PC-9 (cell line): ENCODE measurements around the gene MYO1E. TPM values are rescaled to one million over a fixed set of nuclear protein-coding genes. Genes with fewer than 3 reads are reported as not detected.

Source experiments
- BruUV-seq: library from RNA; stranded (reverse); fragments of 400-500 nt; replicated peaks from 2 replicates; lab custom pipeline; 2021; lab: Mats Ljungman, UMichigan
- CTCF ChIA-PET: fragments of 300-600 bp; sonication (Branson Sonifier 250); formaldehyde crosslinking; loops from one replicate; lab custom pipeline; 2022; ENCODE audit warnings: antibody characterized with exemption; lab: Charles Lee
- POLR2A ChIA-PET: fragments of 300-600 bp; sonication (Branson Sonifier 250); formaldehyde crosslinking; loops from one replicate; lab custom pipeline; 2022; ENCODE audit warnings: antibody characterized with exemption; ENCODE audit not compliant: unreplicated experiment; lab: Charles Lee
- DNase-seq, 2 experiments: peaks; one replicate each; pipeline versions ENCODE4 v3.0.0 to v3.0.0-alpha.2; 2015 to 2022; ENCODE audit warnings: mixed read lengths in 1 of 2
- H2AFZ ChIP-seq: fragments of 200-600 bp; sonication (generic); 2 replicates; pipeline ENCODE4 v1.8.1; 2017; ENCODE audit warnings: antibody characterized with exemption
- H3F3A ChIP-seq: fragments of 200-600 bp; sonication (generic); 2 replicates; pipeline ENCODE4 v1.8.1; 2017; ENCODE audit warnings: antibody characterized with exemption, mild to moderate bottlenecking, low read depth; ENCODE audit not compliant: insufficient read depth
- H3K27ac ChIP-seq: fragments of 200-600 bp; sonication (generic); 2 replicates; pipeline ENCODE4 v1.6.1; 2016; ENCODE audit warnings: mixed run types
- H3K27me3 ChIP-seq: fragments of 200-600 bp; sonication (generic); 2 replicates; pipeline ENCODE4 v1.6.1; 2016; ENCODE audit warnings: low read depth, mixed run types; ENCODE audit not compliant: insufficient read depth
- H3K36me3 ChIP-seq: fragments of 200-600 bp; sonication (generic); 2 replicates; pipeline ENCODE4 v1.6.1; 2016; ENCODE audit warnings: low read depth, mixed run types
- H3K4me1 ChIP-seq: fragments of 200-600 bp; sonication (generic); replicated peaks from 2 replicates; pipeline ENCODE4 v1.6.1; 2016; ENCODE audit warnings: mixed run types; ENCODE audit not compliant: insufficient read depth
- H3K4me2 ChIP-seq: fragments of 200-600 bp; sonication (generic); 2 replicates; pipeline ENCODE4 v1.6.1; 2017; ENCODE audit warnings: mixed run types
- H3K4me3 ChIP-seq: fragments of 200-600 bp; sonication (generic); 2 replicates; pipeline ENCODE4 v1.6.1; 2016; ENCODE audit warnings: mixed run types
- H3K79me2 ChIP-seq: fragments of 200-600 bp; sonication (generic); 2 replicates; pipeline ENCODE4 v1.6.1; 2017; ENCODE audit warnings: low read depth, mixed run types
- H3K9me2 ChIP-seq: fragments of 200-600 bp; sonication (generic); 2 replicates; pipeline ENCODE4 v1.8.1; 2017; ENCODE audit warnings: mild to moderate bottlenecking; ENCODE audit not compliant: insufficient read depth
- H3K9me3 ChIP-seq: fragments of 200-600 bp; sonication (generic); 2 replicates; pipeline ENCODE4 v1.8.1; 2016; ENCODE audit warnings: low read depth; ENCODE audit not compliant: insufficient read depth
- H4K20me1 ChIP-seq: fragments of 200-600 bp; sonication (generic); 2 replicates; pipeline ENCODE4 v1.8.1; 2017; ENCODE audit not compliant: insufficient read depth
- EZH2 ChIP-seq: fragments of 200-600 bp; sonication (generic); IDR thresholded peaks from 2 replicates; pipeline ENCODE4 v1.8.0; 2017; ENCODE audit warnings: antibody characterized with exemption, low read depth
- intact Hi-C: fragments of 100-400 bp; cut with micrococcal nuclease; formaldehyde crosslinking; loops from one replicate; pipeline ENCODE4 v1.10.0; 2022; ENCODE audit not compliant: unreplicated experiment
- total RNA-seq: library from RNA; stranded (reverse); gene quantifications from 2 replicates; pipeline ENCODE4 v1.2.3, GENCODE V29; 2021
- TF ChIP-seq, protein P1 (sequence below): fragments of 200-600 bp; sonication (generic); conservative IDR thresholded peaks from 2 replicates; pipeline ENCODE4 v1.6.1; 2017; ENCODE audit warnings: mixed run types, antibody characterized with exemption, mild to moderate bottlenecking, moderate library complexity

The MYO1E gene
- total RNA-seq, 1 experiment from 2014 or later: 156 TPM

DNA sequence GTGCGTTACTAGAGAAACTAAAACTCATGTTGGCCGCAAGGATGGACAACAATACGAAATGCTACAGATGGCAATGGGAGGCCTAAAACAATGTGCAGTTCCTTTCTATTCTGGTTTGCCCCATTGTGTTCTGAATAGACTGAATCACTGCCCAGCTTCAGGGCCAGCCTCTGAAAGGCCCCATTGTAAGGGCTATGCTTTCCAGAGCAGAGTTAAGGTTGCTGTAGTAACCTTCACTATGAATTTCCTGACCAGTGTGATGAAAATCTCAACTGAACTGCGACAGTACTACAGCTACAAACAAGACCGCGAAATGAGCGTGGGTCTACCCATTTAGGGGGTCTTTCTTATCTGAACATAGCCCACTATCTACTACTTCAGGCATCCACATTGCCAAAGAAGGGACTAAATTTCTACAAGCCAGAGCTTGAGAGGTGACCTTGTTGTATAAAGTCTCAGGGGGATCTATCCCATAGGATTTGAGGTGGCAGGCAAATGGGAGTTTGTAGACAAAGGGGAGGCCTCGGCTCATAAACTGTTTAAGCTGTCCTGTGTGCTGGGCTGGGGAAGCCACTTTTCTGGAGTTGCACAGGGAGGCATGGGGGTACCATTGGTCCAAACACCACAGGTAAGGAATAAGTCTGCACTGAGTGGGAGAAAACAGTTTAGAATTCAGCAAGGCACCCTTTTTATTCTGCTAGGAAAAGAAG, 80.1 kb downstream of the MYO1E start:
- Histone ChIP-seq H3K9me2 (no peaks in the 10 kb centered on the region), H3K4me2 (peak overlapping the region; percentile 31; the same call in 1 of the 2 replicates), H3K9me3 (no peaks in the 10 kb centered on the region), H3K27me3 (no peaks in the 10 kb centered on the region), H3K27ac (peak overlapping the region; percentile 97), H3K79me2 (peaks cover 91% of the 10 kb centered on the region), H3K36me3 (no peaks in the 10 kb centered on the region), H3K4me3 (no peak overlapping the region), H3K4me1 (peaks cover 80% of the 10 kb centered on the region), H3F3A (peaks cover 51% of the 10 kb centered on the region), H2AFZ (no peak overlapping the region), H4K20me1 (no peaks in the 10 kb centered on the region)
- no TSS peak for BruUV-seq
- TF ChIP-seq, protein P1, sequence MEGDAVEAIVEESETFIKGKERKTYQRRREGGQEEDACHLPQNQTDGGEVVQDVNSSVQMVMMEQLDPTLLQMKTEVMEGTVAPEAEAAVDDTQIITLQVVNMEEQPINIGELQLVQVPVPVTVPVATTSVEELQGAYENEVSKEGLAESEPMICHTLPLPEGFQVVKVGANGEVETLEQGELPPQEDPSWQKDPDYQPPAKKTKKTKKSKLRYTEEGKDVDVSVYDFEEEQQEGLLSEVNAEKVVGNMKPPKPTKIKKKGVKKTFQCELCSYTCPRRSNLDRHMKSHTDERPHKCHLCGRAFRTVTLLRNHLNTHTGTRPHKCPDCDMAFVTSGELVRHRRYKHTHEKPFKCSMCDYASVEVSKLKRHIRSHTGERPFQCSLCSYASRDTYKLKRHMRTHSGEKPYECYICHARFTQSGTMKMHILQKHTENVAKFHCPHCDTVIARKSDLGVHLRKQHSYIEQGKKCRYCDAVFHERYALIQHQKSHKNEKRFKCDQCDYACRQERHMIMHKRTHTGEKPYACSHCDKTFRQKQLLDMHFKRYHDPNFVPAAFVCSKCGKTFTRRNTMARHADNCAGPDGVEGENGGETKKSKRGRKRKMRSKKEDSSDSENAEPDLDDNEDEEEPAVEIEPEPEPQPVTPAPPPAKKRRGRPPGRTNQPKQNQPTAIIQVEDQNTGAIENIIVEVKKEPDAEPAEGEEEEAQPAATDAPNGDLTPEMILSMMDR: no peak
- no peak for TF ChIP-seq EZH2
- ChIA-PET POLR2A (interaction anchor here (0.5 to 0.7 kb wide), 2 partner anchors 8 to 10 kb away, joined by 5 to 6 read pairs; no protein-coding TSS in a partner anchor), CTCF (no interaction called here)
- intact Hi-C loops: no loop called here
- no peak for DNase-seq

DNA sequence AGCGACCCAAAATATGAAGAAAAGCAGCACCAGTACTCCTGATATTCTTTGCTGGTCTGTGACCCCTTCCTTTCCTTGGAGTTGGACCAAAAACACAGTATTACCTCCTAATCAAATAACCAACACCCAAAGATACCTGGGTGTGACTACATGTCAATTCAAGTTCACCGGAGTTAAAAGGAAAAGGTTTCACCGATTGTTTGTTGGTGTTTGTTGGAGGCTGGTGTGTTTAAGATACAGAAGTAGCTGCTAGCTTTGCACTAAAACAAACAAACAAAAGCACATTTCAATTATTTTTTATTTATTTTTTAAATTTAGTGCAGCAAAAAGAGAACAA, 81.5 kb downstream of the MYO1E start:
- no peak overlapping the region for H3K4me3 ChIP-seq
- peaks cover 46% of the 10 kb centered on the region for H3F3A ChIP-seq
- peak overlapping the region; percentile 49 for H3K4me2 ChIP-seq
- peaks cover 75% of the 10 kb centered on the region for H3K4me1 ChIP-seq
- H3K27ac ChIP-seq: peak overlapping the region; percentile 97
- H4K20me1 ChIP-seq: no peaks in the 10 kb centered on the region
- H3K79me2 ChIP-seq: peaks cover 93% of the 10 kb centered on the region
- H3K9me2 ChIP-seq: no peaks in the 10 kb centered on the region
- TF ChIP-seq, protein P1: no peak
- TF ChIP-seq EZH2: no peak
- H3K36me3 ChIP-seq: no peaks in the 10 kb centered on the region
- no peaks in the 10 kb centered on the region for H3K9me3 ChIP-seq
- no peak for DNase-seq
- intact Hi-C loops: no loop called here
- ChIA-PET CTCF (no interaction called here), POLR2A (interaction anchor here (0.6 kb wide), 1 partner anchor 99 kb away, joined by 12 read pairs; no protein-coding TSS in a partner anchor)
- H2AFZ ChIP-seq: no peak overlapping the region
- H3K27me3 ChIP-seq: no peaks in the 10 kb centered on the region
- no TSS peak for BruUV-seq

DNA sequence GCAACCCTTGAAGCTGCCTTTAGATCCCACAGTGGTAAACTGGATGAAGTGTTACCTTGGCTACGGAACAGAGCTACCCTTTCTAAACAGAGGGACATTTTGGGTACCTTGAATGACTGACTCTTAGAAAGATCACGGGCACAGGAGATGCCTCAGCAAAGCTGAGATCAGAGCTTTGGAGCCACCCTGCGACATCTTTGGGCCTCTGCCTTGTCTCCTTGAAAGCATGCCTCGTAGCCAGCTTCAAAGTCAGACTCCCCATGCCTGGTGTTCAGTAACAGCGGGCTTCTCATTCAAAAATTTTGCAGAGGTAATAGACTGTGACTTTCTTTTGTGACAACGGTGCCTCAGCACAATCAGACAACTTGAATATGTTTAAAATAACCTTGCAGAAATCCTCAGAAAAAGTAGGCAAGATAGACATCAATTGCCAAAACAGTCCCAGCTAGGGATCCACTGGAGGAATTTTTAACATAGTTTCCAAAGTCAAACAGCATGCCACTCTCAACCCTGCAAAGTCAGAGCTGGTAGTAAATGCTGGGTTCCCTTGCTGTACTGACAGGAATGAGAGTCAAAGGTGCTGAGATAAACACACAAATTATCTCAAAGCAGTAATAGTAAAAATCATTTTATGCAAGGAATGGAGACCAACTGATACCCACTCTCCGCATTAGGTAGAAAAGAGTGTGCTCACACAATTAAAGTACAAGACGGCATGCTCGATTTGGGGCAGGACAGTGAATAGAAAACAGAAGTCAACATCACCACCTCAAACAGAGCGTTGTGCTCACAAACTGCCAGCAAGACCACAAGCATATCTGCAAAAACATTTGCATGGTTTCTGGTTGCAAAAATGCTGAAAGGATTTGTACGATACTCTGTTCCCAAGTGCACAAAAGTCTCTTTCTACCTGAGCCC, 82.1 kb downstream of the MYO1E start:
- Histone ChIP-seq H3F3A (peaks cover 45% of the 10 kb centered on the region), H4K20me1 (no peaks in the 10 kb centered on the region), H3K36me3 (no peaks in the 10 kb centered on the region), H3K4me2 (peak overlapping the region; percentile 49), H3K4me3 (no peak overlapping the region), H2AFZ (no peak overlapping the region), H3K9me2 (no peaks in the 10 kb centered on the region), H3K27me3 (no peaks in the 10 kb centered on the region), H3K4me1 (peaks cover 75% of the 10 kb centered on the region), H3K79me2 (peaks cover 93% of the 10 kb centered on the region), H3K27ac (peak overlapping the region; percentile 97), H3K9me3 (no peaks in the 10 kb centered on the region)
- intact Hi-C loops: no loop called here
- ChIA-PET POLR2A (interaction anchor here (0.6 kb wide), 1 partner anchor 99 kb away, joined by 12 read pairs; no protein-coding TSS in a partner anchor), CTCF (no interaction called here)
- no peak for DNase-seq
- TF ChIP-seq EZH2: no peak
- TF ChIP-seq, protein P1: no peak
- BruUV-seq: no TSS peak
